ENCODE results near the gene CUL9. TPM values are rescaled to one million over a fixed set of nuclear protein-coding genes. Genes with fewer than 3 reads are reported as not detected.

The CUL9 gene
- total RNA-seq, 4 donors from 2014 or later, result 21.5 to 46.6 (median 33.6) TPM

DNA sequence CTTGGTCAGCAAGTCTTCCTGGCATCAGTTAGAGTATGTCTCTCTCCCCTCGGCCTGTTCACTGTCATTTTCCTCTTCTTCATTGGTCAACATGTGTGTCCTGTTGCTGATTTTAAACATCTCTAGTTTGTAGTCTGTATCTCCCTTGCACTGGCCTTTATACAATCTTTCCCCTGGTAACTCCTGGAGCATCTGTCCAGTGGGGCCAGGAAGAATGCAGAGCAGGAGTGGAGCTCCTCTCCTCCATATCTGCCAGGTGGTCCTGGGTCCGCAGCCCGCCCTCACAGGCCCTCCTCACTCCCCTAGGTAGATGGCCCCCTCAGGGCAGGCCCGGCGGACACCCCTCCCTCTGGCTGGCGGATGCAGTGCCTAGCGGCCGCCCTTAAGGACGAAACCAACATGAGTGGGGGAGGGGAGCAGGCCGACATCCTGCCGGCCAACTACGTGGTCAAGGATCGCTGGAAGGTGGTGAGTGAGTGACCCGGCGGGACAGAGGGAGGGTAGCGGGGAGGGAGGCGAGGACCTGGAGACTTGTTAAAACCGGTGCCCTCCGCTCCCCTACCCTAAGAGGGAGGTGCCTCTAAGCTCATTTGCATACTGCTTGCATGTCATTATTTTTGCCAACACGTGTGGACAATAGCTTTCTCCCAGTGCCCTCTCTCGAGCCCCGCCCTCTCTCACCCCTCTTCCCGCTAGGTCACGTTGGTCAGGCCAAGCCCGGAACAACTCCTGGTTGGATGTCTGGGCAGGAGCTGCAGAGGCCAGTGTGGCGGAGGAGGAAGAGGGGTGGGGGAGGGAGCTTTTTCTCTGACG lies 64.5 kb downstream of the CUL9 start:
- DNase-seq (ENCODE audit: extremely low spot score), result no peak
- intact Hi-C loops (cut with DNase I), result no loop called here
- Histone ChIP-seq H3K36me3 (no peaks in the 10 kb centered on the region), H3K27me3 (peaks cover 0 to 64% (median 17%) of the 10 kb centered on the region in 4 donors), H3K4me3 (peak overlapping the region; percentile 59 to 62 (median 60)), H3K4me1 (peaks cover 7 to 23% (median 16%) of the 10 kb centered on the region in 4 donors), H3K9me3 (no peaks in the 10 kb centered on the region), H3K27ac (replicated peaks in 1 of 4) (peak overlapping the region in 1 of 4 donors; percentile 11)
- TF ChIP-seq POLR2A (IDR thresholded peaks at IDR 0.05; ENCODE audit: low read depth) (no peak), POLR2AphosphoS5 (IDR thresholded peaks at IDR 0.05) (no peak), EP300 (IDR thresholded peaks at IDR 0.05) (no peak)
- TF ChIP-seq, protein P1, sequence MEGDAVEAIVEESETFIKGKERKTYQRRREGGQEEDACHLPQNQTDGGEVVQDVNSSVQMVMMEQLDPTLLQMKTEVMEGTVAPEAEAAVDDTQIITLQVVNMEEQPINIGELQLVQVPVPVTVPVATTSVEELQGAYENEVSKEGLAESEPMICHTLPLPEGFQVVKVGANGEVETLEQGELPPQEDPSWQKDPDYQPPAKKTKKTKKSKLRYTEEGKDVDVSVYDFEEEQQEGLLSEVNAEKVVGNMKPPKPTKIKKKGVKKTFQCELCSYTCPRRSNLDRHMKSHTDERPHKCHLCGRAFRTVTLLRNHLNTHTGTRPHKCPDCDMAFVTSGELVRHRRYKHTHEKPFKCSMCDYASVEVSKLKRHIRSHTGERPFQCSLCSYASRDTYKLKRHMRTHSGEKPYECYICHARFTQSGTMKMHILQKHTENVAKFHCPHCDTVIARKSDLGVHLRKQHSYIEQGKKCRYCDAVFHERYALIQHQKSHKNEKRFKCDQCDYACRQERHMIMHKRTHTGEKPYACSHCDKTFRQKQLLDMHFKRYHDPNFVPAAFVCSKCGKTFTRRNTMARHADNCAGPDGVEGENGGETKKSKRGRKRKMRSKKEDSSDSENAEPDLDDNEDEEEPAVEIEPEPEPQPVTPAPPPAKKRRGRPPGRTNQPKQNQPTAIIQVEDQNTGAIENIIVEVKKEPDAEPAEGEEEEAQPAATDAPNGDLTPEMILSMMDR (IDR thresholded peaks at IDR 0.05), result no peak
- 31% methylated on average over 25 of the region's 27 CpGs for WGBS

DNA sequence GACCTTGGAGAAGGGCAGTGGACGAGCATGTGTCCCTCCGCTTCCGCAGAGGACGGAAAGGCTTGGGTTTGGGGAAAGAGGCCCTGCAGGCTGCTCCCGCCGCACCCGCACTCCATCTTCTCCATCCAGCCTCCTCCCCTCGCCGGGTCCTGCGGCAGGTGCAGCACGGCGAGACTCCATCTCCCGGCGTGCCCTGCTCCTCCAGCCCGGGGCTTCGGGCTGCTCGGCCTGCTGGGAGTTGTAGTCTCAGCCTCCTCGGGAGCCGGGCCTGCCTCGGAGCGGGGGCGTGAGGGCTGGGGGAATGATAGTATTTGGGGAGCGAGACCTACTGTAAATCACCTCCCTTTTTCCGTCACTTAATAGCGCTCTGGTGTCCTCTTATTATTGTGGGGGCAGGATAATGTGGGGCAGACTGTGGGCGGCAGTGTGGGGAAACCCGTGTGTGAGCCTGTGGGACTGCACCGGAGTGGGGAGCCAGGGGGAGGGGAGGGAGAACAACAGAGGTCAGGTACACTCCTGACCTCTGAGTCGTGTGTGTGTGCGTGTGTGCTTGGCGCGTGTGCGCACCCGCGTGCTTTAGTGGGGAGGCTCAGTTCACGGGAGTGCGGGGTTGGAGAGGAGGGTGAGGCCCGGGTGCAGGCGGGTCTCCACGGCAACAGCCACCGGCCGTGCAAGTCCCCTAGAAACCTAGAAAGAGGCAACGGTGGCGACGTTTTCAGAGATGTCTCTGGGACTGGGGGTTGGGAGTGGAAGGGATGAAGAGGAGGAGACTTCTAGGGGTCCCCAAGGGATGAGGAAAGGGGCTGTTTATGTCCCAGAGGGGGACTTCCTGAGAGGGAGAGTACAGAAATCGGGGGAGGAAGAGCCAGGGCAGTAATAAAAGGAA lies 65.4 kb downstream of the CUL9 start:
- Histone ChIP-seq H3K27ac (replicated peaks in 1 of 4) (peak overlapping the region in 3 of 4 donors; percentile 8 to 35 (median 11)), H3K27me3 (peaks cover 0 to 64% (median 11%) of the 10 kb centered on the region in 4 donors), H3K4me1 (peaks cover 7 to 23% (median 16%) of the 10 kb centered on the region in 4 donors), H3K4me3 (peak overlapping the region; percentile 59 to 62 (median 60)), H3K36me3 (no peaks in the 10 kb centered on the region), H3K9me3 (no peaks in the 10 kb centered on the region)
- 2% methylated on average over 41 of the region's 46 CpGs for WGBS
- TF ChIP-seq POLR2A (IDR thresholded peaks at IDR 0.05; ENCODE audit: low read depth) (no peak), POLR2AphosphoS5 (IDR thresholded peaks at IDR 0.05) (peak; percentile 48 to 50), EP300 (IDR thresholded peaks at IDR 0.05) (no peak)
- TF ChIP-seq, protein P1 (IDR thresholded peaks at IDR 0.05), result no peak
- no peak for DNase-seq (ENCODE audit: extremely low spot score)
- intact Hi-C loops (cut with DNase I), result no loop called here

DNA sequence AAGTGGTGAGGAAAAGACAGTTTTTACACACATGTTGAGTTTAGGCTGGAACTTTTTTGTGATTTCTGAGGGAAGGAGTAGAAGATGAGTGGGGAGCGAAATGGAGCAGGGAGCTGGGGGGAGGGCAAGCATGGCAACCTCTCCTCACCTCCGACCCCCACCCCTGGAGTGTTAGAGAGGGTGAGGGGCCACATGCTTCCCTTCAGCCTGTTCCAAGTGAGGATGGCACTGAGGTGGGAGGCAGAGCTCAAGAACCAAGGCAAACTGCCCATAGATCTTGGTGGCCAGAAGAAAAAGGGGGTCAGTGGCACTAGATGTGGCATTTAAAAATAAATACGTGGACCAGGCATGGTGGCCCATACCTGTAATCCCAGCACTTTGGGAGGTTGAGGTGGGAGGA lies 66.1 kb downstream of the CUL9 start:
- peaks cover 0 to 64% (median 4%) of the 10 kb centered on the region in 4 donors for H3K27me3 ChIP-seq

DNA sequence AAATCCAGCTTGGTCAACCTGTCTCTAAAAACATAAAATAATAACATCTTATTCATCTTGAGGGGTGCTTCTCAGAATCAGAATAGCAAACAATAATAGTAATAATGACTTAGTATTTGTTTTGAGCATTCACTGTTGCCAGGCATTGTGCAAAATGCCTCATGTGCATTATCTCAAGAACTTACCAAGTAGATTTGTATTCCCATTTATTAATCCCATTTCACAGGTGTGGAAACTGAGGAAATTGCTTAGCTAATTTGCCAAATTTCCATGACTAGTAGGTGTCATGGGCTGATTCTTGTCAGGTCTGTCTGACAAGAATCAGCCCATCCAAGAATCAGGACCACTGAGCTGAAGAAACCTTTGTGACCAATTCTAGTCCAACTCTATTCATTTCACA lies 66.8 kb downstream of the CUL9 start:
- no peak for TF ChIP-seq EP300 (IDR thresholded peaks at IDR 0.05)
- TF ChIP-seq POLR2AphosphoS5 (IDR thresholded peaks at IDR 0.05), result no peak
- TF ChIP-seq, protein P1 (IDR thresholded peaks at IDR 0.05), result no peak
- TF ChIP-seq POLR2A (IDR thresholded peaks at IDR 0.05; ENCODE audit: low read depth), result no peak
- intact Hi-C loops (cut with DNase I), result no loop called here
- Histone ChIP-seq H3K27ac (replicated peaks in 1 of 4) (no peak overlapping the region), H3K9me3 (no peaks in the 10 kb centered on the region), H3K4me1 (peaks cover 7 to 17% (median 16%) of the 10 kb centered on the region in 4 donors), H3K27me3 (peaks cover 0 to 64% (median 2%) of the 10 kb centered on the region in 4 donors), H3K36me3 (no peaks in the 10 kb centered on the region), H3K4me3 (no peak overlapping the region)
- DNase-seq (ENCODE audit: extremely low spot score), result no peak

More for the DNA sequence above, 66.1 kb downstream of the CUL9 start:
- Histone ChIP-seq H3K4me3 (peak overlapping the region in 2 of 4 donors; percentile 60 to 62), H3K4me1 (peaks cover 7 to 23% (median 16%) of the 10 kb centered on the region in 4 donors), H3K36me3 (no peaks in the 10 kb centered on the region), H3K9me3 (no peaks in the 10 kb centered on the region), H3K27ac (replicated peaks in 1 of 4) (no peak overlapping the region)
- 74% methylated on average over 3 of the region's 3 CpGs for WGBS
- intact Hi-C loops (cut with DNase I), result no loop called here
- no peak for DNase-seq (ENCODE audit: extremely low spot score)
- TF ChIP-seq POLR2A (IDR thresholded peaks at IDR 0.05; ENCODE audit: low read depth), result no peak
- TF ChIP-seq EP300 (IDR thresholded peaks at IDR 0.05), result no peak
- TF ChIP-seq, protein P1 (IDR thresholded peaks at IDR 0.05), result no peak
- TF ChIP-seq POLR2AphosphoS5 (IDR thresholded peaks at IDR 0.05), result no peak
